D721Med (cell line): Measurements from ENCODE around the gene ABCD3.
"Not testable (repeated sequence)": the region's sequence is repeated elsewhere in the genome, so short reads cannot be mapped to it uniquely, and the experiment has no call there.

Source experiments
- DNase-seq: peaks from one replicate; pipeline ENCODE4 v3.0.0; 2011; ENCODE audit warnings: low spot score; ENCODE audit not compliant: insufficient read length
- FAIRE-seq: peaks from 2 replicates; lab custom pipeline; 2011; peaks lifted over from hg19 to GRCh38; lab: Jason Lieb, UNC
- CTCF ChIP-seq: IDR thresholded peaks from 2 replicates; pipeline ENCODE4 v1.5.1; 2012; ENCODE audit warnings: mild to moderate bottlenecking, control low read depth; ENCODE audit not compliant: insufficient read depth; ENCODE audit errors: missing control alignments

Gene ABCD3

GRCh38 chr1:94553931-94554330, 135.7 kb downstream of the ABCD3 start:
- DNase-seq (no peak), FAIRE-seq (no peak)
- TF ChIP-seq CTCF, result no peak

DNA sequence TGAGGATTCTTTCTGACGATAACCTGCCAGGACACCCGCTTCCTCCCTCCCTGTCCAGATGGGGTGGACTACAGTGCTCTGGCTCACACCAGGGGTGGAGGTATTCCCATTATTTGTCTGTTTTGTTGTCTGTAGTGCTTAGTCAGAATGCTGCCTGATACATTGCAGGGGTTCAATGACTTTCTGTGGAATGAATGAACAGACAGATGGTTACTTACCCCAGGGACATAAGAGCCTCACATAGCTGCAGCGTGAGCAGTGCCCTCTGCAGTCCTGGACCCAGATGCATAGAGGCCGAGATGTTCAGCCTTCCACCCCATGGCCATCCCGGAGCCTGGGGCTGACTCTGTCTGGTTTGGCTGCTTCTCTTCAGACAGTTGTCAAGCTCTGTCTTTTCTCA, 136.4 kb downstream of the ABCD3 start:
- DNase-seq (no peak), FAIRE-seq (no peak)
- no peak for TF ChIP-seq CTCF

DNA sequence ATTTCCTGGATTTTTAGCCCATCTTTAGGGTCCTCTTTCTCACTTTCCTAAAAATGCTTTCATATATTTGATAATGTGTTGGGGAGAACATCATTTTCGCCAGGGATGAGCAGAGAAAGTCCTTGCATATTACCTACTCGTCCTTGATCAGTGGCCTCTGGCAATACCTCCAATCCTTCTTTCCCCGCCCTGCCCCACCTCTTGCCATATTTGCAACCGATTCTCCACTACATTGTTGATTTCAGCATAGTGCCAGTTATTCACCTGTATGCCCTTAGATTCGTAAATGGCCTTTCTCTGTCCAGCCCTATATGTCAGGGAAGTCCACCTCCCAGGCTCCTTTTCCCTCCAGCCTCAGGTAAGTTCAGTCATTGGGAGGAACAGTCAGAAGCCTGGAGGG, 136.9 kb downstream of the ABCD3 start:
- DNase-seq (no peak), FAIRE-seq (no peak)
- no peak for TF ChIP-seq CTCF

GRCh38 chr1:94559921-94560320, 141.7 kb downstream of the ABCD3 start:
- DNase-seq (no peak), FAIRE-seq (no peak)
- TF ChIP-seq CTCF, result no peak

DNA sequence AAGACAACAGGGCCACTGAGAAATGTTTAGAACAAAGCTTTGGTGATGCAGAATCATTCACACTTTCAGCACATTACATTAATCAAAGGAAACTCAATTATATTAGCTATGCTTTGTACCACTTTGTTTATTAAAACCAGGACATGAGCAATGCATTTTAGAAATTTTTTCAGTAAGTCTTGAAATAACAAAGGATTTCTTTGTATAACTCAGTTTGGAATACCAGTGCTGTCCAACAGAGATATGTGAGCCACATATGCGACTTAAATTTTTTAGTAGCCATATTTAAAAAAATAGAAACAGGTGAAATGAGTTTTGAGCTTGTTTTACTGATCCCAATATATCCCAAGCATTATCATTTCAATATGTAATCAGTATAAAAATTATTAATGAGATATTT, 142.1 kb downstream of the ABCD3 start:
- FAIRE-seq (no peak), DNase-seq (no peak)
- no peak for TF ChIP-seq CTCF

DNA sequence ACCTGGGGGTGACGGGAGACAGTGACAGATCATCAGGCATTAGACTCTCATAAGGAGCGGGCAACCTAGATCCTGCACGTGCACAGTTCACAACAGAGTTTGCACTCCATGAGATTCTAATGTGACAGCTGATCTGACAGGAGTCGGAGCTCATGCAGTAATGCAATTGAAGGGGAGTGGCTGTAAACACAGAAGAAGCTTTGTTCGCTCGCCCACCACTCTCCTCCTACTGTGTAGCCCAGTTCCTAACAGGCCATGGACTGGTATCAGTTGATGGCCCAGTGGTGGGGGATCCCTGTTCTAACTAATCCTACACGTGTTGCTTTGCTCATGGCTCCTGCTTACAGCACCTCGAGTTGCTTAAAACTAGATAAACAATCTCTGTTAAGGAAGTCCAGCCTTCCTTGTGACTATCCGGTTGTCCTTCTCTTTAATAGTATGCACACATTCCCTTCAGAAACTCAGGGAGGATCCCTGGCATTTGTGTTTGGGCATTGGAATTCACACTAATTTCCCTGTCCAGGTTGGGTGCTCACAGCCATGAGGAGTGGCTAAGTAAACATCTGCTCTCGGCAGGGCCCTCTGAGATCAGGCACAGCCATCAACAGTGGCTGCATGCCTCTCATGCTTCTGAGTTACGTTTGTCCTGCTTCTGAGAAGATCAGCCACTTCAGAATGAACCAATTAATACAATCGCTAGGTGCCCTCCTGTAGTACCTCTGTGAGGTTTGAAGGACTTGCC, 144.5 kb downstream of the ABCD3 start:
- DNase-seq, result no peak
- no peak for TF ChIP-seq CTCF
- no peak for FAIRE-seq

DNA sequence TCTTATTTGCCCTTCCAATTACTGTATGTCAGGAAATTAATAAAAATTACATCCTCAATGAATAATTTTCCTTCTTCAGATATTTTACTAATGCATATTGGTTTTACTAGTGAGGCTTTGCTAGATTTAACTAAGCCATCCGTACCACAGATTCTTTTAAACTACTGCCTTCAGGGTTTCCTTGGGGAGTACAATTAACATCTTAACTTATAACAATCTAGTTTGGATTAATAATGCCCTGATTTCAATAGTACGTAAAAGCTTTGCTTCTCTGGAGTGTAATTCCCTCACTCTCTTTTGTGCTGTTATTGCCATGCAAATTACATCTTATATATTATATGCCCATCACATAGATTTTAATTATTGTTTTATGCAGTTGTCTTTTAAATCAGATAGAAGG, 147.7 kb downstream of the ABCD3 start:
- DNase-seq (no peak), FAIRE-seq (no peak)
- no peak for TF ChIP-seq CTCF

DNA sequence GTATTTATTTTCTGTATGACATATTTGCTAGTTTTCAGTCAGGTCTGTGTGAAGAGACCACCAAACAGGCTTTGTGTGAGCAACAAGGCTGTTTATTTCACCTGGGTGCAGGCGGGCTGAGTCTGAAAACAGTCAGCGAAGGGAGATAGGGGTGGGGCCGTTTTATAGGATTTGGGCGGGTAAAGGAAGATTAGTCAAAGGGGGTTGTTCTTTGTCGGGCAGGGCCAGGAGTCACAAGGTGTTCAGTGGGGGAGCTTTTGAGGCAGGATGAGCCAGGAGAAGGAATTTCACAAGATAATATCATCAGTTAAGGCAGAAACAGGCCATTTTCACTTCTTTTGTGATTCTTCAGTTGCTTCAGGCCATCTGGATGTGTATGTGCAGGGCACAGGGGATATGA, 148.2 kb downstream of the ABCD3 start:
- not testable (repeated sequence) for FAIRE-seq, DNase-seq

DNA sequence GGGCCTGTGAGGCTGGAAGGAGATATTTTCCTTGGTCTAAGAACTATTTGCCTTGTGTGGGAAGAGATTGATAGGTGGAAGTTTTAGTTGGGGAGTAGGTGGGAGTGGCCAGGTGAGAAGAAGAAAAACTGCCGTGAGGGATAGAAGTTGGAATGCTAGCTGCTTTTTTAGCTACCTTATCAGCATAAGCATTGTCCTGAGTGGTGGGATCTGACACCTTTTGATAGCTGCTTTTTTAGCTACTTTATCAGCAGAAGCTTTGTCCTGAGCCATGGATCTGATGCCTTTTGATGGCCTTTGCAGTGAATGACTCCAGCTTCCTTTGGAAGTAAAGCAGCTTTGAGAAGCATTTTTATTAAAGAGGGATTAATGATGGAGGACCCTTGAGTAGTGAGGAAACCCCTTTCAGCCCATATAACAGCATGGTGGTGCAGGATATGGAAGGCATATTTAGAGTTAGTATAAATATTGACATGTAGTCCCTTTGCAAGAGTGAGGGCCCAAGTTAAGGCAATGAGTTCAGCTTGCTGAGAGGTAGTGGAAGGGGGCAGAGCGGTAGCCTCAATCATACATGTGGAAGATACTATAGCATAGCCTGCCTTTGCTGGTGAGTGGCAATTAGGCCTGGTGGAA, 149.9 kb downstream of the ABCD3 start:
- not testable (repeated sequence) for DNase-seq, FAIRE-seq
